Prostate gland (tissue), 2 donors: ENCODE results near the gene FLOT2.

ENCODE experiments used
- POLR2A ChIP-seq: fragments of 450-650 bp; IDR thresholded peaks from one replicate; pipeline ENCODE4 v1.6.1; 2016; ENCODE audit warnings: antibody characterized with exemption, mild to moderate bottlenecking
- POLR2AphosphoS5 ChIP-seq: sonication (generic); formaldehyde crosslinking; IDR thresholded peaks from one replicate; pipeline ENCODE4 v1.6.1; 2017; ENCODE audit warnings: antibody characterized with exemption
- TF ChIP-seq, protein P1 (sequence below), 4 experiments: fragments of 200-600 bp in 2 of 4; fragments of 450-650 bp in 2 of 4; sonication (generic) in 2 of 4; IDR thresholded peaks; 1 replicate in 3 of 4; 2 replicates in 1 of 4; pipeline ENCODE4 v1.5.1; 2016 to 2019; ENCODE audit warnings: antibody characterized with exemption in 4 of 4, mild to moderate bottlenecking in 2 of 4, moderate library complexity in 2 of 4

DNA sequence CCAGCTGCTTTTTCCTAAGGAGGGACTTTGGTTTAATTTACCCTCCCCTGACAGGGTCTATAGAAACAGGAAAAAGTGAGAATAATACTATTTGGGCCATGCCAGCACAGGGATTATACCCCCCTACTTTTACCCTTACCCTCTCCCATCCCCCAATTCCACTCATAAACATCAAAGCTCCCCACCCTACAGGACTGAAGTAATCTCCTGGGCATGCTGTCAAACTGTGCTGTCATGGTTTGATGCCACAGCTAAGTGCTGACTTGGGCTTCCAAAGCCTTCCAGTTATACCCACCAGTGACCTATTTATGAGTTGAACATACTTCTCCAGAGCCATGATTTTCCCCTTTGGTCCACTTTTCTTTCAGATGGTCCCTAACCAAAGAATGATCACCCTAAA lies 41.0 kb upstream of the FLOT2 start:
- TF ChIP-seq, protein P1, sequence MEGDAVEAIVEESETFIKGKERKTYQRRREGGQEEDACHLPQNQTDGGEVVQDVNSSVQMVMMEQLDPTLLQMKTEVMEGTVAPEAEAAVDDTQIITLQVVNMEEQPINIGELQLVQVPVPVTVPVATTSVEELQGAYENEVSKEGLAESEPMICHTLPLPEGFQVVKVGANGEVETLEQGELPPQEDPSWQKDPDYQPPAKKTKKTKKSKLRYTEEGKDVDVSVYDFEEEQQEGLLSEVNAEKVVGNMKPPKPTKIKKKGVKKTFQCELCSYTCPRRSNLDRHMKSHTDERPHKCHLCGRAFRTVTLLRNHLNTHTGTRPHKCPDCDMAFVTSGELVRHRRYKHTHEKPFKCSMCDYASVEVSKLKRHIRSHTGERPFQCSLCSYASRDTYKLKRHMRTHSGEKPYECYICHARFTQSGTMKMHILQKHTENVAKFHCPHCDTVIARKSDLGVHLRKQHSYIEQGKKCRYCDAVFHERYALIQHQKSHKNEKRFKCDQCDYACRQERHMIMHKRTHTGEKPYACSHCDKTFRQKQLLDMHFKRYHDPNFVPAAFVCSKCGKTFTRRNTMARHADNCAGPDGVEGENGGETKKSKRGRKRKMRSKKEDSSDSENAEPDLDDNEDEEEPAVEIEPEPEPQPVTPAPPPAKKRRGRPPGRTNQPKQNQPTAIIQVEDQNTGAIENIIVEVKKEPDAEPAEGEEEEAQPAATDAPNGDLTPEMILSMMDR (IDR thresholded peaks at IDR 0.05), result no peak
- TF ChIP-seq POLR2A (no peak), POLR2AphosphoS5 (no peak)
